Hepatocyte (in vitro differentiated cells): ENCODE measurements around the gene MBP.

Experiments
- CTCF ChIP-seq: fragments of 200-600 bp; sonication (generic); IDR thresholded peaks from 2 replicates; pipeline ENCODE4 v1.5.1; 2016; ENCODE audit warnings: antibody characterized with exemption, mild to moderate bottlenecking; ENCODE audit not compliant: poor library complexity
- EZH2 ChIP-seq: fragments of 200-600 bp; sonication (generic); IDR thresholded peaks from 2 replicates; pipeline ENCODE4 v1.6.1; 2016; ENCODE audit warnings: antibody characterized with exemption, mild to moderate bottlenecking, borderline replicate concordance

GRCh38 chr18:77102259-77103040 is 30.1 kb downstream of the MBP start:
- TF ChIP-seq EZH2 (no peak), CTCF (no peak)
